Left ventricle myocardium inferior (tissue), 1 donor: Measurements from ENCODE around the gene PTTG1IP. TPM values are rescaled to one million over a fixed set of nuclear protein-coding genes. Genes with fewer than 3 reads are reported as not detected.

ENCODE experiments used
- DNase-seq: peaks from one replicate; pipeline ENCODE4 v3.0.0-alpha.2; 2020
- H3K27ac ChIP-seq: fragments of 200-600 bp; replicated peaks from 2 replicates; pipeline ENCODE4 v1.8.0; 2021
- H3K27me3 ChIP-seq: fragments of 200-600 bp; 2 replicates; pipeline ENCODE4 v1.8.0; 2021; ENCODE audit warnings: low read depth
- H3K36me3 ChIP-seq: fragments of 200-600 bp; 2 replicates; pipeline ENCODE4 v1.8.0; 2021
- H3K4me1 ChIP-seq: fragments of 200-600 bp; 2 replicates; pipeline ENCODE4 v1.8.0; 2021
- H3K4me3 ChIP-seq: fragments of 200-600 bp; 2 replicates; pipeline ENCODE4 v1.8.0; 2021; ENCODE audit warnings: mild to moderate bottlenecking, moderate library complexity
- H3K9me3 ChIP-seq: fragments of 200-600 bp; replicated peaks from 2 replicates; pipeline ENCODE4 v1.8.0; 2021
- intact Hi-C: fragments of 100-400 bp; cut with micrococcal nuclease; formaldehyde crosslinking; loops from one replicate; pipeline ENCODE4 v1.11.0; 2022
- total RNA-seq: library from RNA; stranded (reverse); fragmentation: NEBNext Ultra II Directional; extraction: Animal tissue kit (Norgen Biotek cat#: 25700); gene quantifications from one replicate; pipeline ENCODE4 v1.2.1, GENCODE V29; 2021
- TF ChIP-seq, protein P1 (sequence below): fragments of 200-600 bp; IDR thresholded peaks from 2 replicates; pipeline ENCODE4 v1.8.0; 2021; ENCODE audit warnings: antibody characterized with exemption, mild to moderate bottlenecking, borderline replicate concordance
- donor health status: DM: no; HTN: yes; CAD: no; lungs with severe emphysema.

Gene PTTG1IP
- total RNA-seq, 1 donor from 2014 or later, result 171 TPM

- peak; percentile 6 for DNase-seq
- TF ChIP-seq, protein P1, sequence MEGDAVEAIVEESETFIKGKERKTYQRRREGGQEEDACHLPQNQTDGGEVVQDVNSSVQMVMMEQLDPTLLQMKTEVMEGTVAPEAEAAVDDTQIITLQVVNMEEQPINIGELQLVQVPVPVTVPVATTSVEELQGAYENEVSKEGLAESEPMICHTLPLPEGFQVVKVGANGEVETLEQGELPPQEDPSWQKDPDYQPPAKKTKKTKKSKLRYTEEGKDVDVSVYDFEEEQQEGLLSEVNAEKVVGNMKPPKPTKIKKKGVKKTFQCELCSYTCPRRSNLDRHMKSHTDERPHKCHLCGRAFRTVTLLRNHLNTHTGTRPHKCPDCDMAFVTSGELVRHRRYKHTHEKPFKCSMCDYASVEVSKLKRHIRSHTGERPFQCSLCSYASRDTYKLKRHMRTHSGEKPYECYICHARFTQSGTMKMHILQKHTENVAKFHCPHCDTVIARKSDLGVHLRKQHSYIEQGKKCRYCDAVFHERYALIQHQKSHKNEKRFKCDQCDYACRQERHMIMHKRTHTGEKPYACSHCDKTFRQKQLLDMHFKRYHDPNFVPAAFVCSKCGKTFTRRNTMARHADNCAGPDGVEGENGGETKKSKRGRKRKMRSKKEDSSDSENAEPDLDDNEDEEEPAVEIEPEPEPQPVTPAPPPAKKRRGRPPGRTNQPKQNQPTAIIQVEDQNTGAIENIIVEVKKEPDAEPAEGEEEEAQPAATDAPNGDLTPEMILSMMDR, result no peak
Measured at GRCh38 chr21:44894687-44895302, 21.3 kb upstream of the PTTG1IP start.

GRCh38 chr21:44893948-44894656 lies 20.6 kb upstream of the PTTG1IP start:
- Histone ChIP-seq H3K4me3 (no peak overlapping the region), H3K27ac (no peak overlapping the region), H3K9me3 (no peaks in the 10 kb centered on the region), H3K36me3 (no peaks in the 10 kb centered on the region), H3K4me1 (no peaks in the 10 kb centered on the region), H3K27me3 (peaks cover 44% of the 10 kb centered on the region)
- DNase-seq, result no peak
- TF ChIP-seq, protein P1, result no peak
- intact Hi-C loops, result no loop called here

More at GRCh38 chr21:44894687-44895302, 21.3 kb upstream of the PTTG1IP start:
- no peaks in the 10 kb centered on the region for H3K4me1 ChIP-seq
- intact Hi-C loops, result no loop called here
- H3K9me3 ChIP-seq, result no peaks in the 10 kb centered on the region
- H3K4me3 ChIP-seq, result no peak overlapping the region
- no peak overlapping the region for H3K27ac ChIP-seq
- peaks cover 50% of the 10 kb centered on the region for H3K27me3 ChIP-seq
- no peaks in the 10 kb centered on the region for H3K36me3 ChIP-seq

- Histone ChIP-seq H3K36me3 (no peaks in the 10 kb centered on the region), H3K27me3 (peaks cover 43% of the 10 kb centered on the region), H3K27ac (no peak overlapping the region), H3K9me3 (no peaks in the 10 kb centered on the region), H3K4me3 (no peak overlapping the region), H3K4me1 (no peaks in the 10 kb centered on the region)
- intact Hi-C loops, result no loop called here
- DNase-seq, result no peak
- TF ChIP-seq, protein P1, result no peak
Measured at GRCh38 chr21:44893278-44893556, 19.7 kb upstream of the PTTG1IP start.

DNA sequence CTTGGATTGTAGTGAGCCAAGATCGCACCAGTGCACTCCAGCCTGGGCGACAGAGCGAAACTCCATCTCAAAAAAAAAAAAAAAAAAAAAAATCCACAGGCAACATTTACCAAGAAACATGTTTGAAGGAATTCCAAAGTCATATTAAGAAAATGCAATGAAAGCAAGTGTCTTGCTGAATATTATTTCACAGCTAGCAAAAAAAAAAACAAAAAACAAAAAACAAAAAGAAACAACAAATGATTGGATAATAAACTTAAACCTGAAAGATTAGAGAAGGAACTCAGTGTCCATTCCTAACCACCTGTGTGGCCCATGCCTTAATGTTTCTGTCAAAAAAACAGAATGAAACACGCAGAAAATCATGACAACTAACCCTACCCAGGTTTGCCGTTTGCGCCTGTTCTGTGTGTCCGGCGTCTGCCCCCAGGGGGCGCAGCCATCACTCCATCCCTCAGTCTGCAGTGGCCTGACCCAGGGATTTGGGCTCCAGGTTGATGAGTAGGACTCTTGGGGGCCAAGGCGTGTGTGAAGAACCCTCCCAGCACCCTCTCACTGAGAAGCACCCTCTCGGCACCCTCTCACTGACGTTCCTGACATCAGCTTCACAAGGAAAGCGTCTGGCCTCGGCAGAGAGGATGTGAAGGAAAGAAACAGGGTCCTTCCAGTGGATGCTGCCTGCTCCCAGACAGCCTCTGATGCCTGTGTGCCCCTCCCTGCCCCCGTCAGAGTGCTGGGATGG lies 19.2 kb upstream of the PTTG1IP start:
- no peaks in the 10 kb centered on the region for H3K36me3 ChIP-seq
- DNase-seq, result peak; percentile 69
- no peaks in the 10 kb centered on the region for H3K9me3 ChIP-seq
- H3K4me1 ChIP-seq, result no peaks in the 10 kb centered on the region
- intact Hi-C loops, result no loop called here
- H3K27ac ChIP-seq, result no peak overlapping the region
- TF ChIP-seq, protein P1, result peak; percentile 90
- peaks cover 38% of the 10 kb centered on the region for H3K27me3 ChIP-seq
- no peak overlapping the region for H3K4me3 ChIP-seq

- Histone ChIP-seq H3K4me1 (no peaks in the 10 kb centered on the region), H3K36me3 (no peaks in the 10 kb centered on the region), H3K4me3 (no peak overlapping the region), H3K27ac (no peak overlapping the region), H3K9me3 (no peaks in the 10 kb centered on the region), H3K27me3 (peaks cover 32% of the 10 kb centered on the region)
- intact Hi-C loops, result no loop called here
- TF ChIP-seq, protein P1, result no peak
- no peak for DNase-seq
Measured at GRCh38 chr21:44892095-44892494, 18.6 kb upstream of the PTTG1IP start.
